ENCODE results near the gene OR4K13.

Gene OR4K13

DNA sequence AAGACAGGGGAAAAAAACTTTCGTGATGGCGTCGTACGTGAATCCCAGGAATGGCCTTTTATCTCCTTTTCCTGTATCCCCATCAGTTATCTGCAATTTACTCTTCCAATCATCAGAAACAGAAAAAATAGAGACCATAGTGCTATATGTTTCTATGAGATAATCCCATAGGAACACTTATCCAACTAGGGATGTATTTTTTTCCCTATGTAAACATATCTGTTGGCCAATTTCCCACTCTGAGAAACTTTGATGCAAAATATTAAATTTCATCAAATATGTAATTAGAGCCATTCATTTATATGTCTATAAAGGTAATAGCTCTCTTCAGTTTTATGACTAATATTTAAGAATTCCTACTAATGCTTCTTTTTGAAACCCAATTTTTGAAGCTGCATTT is at the start of gene OR4K13:
TSS of gene OR4K13 (minus strand) at position 101 of the 400 bp plus-strand sequence. CDS start 1,280 bp downstream, outside the sequence.
- DNase-seq = no peak

- DNase-seq = no peak
These were observed 23.9 kb upstream of the OR4K13 start, which contains the start of gene OR4L1 for GRCh38 chr14:20059745-20060144. Gene OR4L1, plus strand, starts transcription at chr14:20060045. Its CDS starts 0 bp downstream, at chr14:20060045.

GRCh38 chr14:20048202-20048601 is 12.4 kb upstream of the OR4K13 start:
- no peak for DNase-seq

GRCh38 chr14:20044243-20044642 is 8.4 kb upstream of the OR4K13 start:
- DNase-seq = no peak

DNA sequence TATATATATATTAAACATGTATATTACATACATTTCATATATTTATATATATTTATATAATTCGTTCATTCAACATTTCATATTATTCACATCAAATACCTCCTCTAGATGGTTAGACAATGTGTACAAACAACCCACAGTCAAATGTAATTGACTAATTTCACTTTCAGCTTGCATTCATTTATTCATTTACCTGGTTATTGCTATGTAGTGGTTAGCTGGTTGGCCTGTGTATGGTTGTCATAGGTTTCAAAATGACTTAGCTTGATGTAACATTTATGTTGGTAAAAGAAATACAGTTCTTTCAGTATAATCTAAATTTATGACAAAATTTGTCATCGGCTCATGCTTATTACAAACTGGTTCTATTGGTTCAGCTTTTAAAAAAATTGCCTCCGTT is 389 bp downstream of the OR4K13 start:
- no peak for DNase-seq

GRCh38 chr14:20031058-20031457 is 4.8 kb downstream of the OR4K13 start:
- no peak for DNase-seq

DNA sequence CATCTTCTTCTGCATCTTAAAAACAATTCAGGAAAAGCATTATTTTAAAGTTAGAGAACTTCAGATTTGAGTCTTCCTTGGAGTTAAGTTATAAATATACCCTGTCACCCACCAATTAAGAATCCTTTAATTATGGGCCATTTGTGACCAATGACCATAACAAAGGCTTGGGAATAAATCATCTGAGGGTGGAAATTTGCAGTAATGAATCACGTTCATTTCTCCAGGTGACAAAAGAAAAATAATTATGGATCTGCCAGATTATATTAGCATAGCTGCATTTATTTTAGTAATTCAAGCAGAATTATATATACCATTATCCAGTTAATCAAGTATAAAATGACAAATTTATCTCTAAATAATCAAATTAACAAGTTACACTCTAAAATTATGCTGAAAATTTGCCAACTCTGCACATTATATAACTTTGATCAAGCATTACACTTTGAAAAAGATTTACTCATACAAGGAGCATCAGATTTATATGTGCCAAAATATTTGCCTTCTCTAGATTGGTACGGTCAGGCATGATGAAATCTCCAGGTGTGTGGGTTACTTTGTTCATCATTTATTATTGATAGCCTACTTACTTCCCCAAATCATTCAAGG is 16.5 kb downstream of the OR4K13 start, which contains the start of gene OR4K14:
TSS of gene OR4K14 (minus strand) at position 51 of the 609 bp plus-strand sequence. CDS start 4,114 bp downstream, outside the sequence.
- no peak for DNase-seq

GRCh38 chr14:20008156-20008555 is 27.7 kb downstream of the OR4K13 start:
- DNase-seq = no peak

DNA sequence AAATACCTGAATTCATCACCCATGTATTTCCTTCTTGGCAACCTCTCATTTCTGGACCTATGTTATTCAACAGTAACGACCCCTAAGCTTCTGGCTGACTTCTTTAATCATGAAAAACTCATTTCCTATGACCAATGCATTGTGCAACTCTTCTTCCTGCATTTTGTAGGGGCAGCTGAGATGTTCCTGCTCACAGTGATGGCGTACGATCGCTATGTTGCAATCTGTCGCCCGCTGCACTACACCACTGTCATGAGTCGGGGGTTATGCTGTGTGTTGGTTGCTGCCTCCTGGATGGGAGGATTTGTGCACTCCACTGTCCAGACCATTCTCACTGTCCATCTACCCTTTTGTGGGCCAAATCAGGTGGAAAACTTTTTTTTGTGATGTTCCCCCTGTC is 33.5 kb downstream of the OR4K13 start:
- DNase-seq = peak; percentile 38

GRCh38 chr14:20001863-20002262 is 34.0 kb downstream of the OR4K13 start, which contains the start of gene OR4Q2:
Gene OR4Q2, plus strand, starts transcription at chr14:20002163.
- no peak for DNase-seq

- DNase-seq = no peak
These were observed 42.4 kb downstream of the OR4K13 start for GRCh38 chr14:19993438-19993837.
